Dedifferentiated amniotic fluid mesenchymal stem cell (primary cell): Measurements from ENCODE around the gene WDR35.

Experiments
- DNase-seq: peaks from one replicate; pipeline ENCODE4 v3.0.0-alpha.2; 2016; ENCODE audit errors: extremely low spot score

The WDR35 gene

GRCh38 chr2:19989667-19990415 is at the start of gene WDR35:
TSS of gene WDR35 (minus strand) at chr2:19990105. CDS start at chr2:19990015, 90 bp downstream.
- DNase-seq, result peak; percentile 85

DNA sequence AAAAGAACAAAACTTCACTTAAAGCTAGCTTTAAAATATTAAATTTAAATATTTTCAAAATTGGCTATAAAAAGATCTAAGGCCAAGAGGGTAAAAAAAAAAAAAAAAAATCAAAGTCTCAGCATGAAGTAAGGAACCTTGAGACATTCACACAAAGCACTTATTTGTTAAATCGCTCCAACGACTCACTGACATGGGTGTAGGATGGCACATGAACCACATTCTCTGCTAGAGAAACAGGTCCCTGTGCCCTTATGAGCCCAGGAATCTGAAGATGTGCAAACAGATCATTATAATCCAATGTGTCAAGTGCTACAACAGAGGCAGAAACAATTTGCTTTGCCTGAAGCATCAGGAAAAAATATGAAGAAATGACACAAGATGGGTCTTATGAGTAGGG is 47.8 kb upstream of the WDR35 start:
- no peak for DNase-seq

DNA sequence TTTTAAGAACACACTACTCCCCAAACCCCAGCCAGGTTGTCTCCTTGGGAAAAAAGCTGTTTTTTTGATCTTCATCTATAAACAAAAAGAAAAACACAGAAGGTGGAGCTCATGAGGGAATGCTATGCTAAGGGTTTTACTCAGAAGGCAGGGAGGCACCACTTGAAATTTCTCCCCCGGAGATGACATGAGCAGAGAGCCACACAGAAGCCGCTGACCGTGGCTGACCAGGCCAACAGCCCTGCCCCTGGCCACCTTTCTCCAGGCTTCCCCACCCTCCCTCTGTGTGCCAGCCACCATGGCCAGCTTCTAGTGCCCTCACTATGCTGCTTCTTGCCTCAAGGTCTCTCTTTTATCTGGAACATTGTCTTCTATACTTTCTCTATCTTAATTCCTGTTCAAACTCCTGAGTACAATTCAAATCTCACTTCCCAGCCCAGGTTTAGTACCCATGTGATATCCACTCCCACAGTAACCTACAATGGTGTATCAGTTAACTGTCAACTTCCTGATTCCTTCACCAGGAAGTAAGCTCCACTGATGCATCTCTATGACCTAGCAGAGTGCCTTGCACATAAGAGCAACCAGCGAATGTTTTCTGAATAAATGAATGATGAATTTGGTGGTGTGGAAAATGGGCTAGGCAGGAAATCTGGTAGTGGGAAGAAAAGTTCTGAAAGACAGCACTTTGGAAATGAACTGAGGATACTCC is 46.2 kb upstream of the WDR35 start:
- no peak for DNase-seq

DNA sequence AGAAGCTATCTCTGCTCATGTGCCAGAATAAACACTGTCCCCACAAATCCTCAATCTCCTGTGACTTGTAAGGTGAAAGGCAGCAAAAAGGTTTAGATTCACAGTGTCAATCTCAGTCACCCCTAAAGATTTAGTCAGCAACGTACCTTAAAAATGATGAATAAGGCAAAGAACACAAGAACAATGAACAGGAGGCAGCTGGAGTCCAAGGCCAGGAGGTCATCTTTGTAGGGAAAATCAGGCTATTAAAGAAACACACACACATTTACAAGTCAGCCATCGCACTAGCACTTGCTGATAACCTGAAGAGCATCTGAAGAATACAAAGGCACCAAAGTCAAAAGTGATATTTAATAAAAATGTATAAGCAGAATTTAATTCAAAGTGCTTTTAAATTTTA is 44.9 kb upstream of the WDR35 start:
- DNase-seq, result no peak

DNA sequence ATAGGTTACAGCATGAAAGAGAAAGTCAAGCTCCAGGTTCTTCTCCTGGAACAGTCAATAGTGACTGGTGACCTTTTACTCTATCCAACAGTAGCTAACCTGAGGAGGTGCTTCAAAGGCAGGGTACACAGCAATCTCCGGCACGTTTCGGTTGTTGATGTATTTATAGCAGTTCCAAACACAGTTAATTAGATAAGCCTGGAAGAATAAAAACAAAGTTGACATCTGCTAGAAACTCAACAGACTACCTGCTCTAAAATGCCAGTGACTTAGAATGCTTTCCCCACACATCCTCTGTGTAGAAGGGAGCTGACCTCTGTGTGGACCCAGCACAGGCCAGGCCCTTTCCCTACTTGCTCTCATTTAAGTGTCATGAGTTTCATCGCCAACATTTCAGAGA is 44.3 kb upstream of the WDR35 start:
- no peak for DNase-seq

DNA sequence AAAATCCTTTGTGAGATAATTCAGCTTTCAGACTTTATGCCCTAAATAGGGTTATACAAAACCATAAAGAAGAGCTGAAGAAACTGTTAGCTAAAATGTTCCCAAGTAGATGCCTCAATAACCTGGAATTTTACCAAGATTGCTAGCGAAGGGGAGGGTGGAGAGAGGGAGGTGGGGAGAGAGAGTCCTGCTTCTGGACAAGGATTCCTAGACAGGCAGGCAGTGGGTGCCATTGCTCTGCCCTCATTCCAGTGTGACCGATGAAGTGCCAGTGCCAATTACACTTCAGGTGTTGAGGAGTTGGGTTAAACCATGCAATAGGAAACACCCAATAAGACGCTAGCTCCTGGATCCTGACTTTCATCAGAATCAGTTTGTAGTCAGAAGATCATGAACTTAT is 43.4 kb upstream of the WDR35 start:
- DNase-seq, result no peak

DNA sequence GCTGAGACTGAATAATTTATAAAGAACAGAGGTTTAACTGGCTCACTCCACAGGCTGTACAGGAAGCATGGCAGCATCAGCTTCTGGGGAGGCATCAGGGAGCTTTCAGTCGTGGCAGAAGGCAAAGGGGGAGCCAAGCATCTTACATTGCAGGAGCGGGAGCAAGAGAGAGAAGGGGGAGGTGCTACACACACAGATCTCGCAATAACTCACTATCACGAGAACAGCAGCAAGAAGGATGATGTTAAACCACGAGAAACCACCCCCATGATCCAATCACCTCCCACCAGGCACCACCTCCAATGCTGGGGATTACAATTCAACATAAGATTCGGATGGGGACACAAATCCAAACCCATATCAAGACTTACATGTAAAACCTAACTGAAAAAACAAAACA is 40.3 kb upstream of the WDR35 start:
- no peak for DNase-seq

DNA sequence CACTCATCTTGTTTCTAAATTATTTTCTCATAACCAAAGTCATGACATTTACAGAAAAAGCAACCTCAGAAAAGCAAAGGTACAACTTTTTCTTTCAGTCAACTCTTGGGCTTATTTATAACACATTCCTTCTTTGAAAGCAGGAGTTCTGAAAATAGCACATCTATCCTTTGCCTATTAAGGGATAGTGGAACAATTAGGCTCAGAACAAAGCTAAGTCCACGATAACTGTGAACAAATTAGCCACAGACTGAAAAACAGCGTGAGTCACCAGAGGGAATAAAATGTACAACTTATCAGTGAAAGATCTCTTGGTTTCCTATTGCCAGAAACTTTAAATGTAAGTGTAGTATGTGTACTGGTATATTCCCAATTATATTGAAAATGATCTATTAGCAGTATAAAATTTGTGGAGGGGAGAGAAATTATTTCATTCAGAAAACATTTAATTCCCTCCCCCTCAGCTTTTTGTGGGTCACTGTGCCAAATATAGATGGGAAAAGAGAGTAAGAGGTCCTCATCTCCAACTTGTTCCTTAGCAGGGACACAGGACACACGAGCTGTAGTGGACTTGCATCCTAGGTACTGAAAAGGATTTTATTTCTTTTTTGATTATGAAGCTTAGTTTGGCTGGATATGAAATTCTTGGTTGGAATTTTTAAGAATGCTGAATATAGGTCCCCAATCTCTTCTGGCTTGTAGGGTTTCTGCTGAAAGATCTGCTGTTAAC is 38.0 kb upstream of the WDR35 start:
- DNase-seq, result no peak

DNA sequence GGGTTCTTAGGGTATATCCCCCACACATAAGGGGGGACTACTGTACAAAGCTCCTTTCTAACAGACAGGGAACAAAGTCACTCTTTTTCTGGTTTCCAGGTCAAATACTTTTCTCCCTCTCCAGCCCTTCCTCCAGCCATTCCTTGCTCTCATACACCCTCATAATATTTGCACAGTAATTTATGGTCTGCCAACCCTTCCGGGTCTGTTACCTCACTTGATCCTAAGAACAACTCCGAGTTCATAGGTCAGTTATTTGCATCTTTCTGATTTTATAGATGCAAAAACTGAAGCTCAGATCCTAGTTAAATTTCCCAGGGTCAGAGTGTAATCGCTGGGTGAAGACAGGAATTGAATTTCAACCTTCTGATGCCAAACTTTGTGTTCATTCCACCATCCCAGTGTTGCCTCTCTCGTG is 37.4 kb upstream of the WDR35 start:
- no peak for DNase-seq

- DNase-seq, result no peak
These were observed 35.3 kb upstream of the WDR35 start for GRCh38 chr2:20025065-20025786.

GRCh38 chr2:20023688-20024087 is 33.8 kb upstream of the WDR35 start:
- no peak for DNase-seq

GRCh38 chr2:20021405-20022009 is 31.6 kb upstream of the WDR35 start:
- no peak for DNase-seq

DNA sequence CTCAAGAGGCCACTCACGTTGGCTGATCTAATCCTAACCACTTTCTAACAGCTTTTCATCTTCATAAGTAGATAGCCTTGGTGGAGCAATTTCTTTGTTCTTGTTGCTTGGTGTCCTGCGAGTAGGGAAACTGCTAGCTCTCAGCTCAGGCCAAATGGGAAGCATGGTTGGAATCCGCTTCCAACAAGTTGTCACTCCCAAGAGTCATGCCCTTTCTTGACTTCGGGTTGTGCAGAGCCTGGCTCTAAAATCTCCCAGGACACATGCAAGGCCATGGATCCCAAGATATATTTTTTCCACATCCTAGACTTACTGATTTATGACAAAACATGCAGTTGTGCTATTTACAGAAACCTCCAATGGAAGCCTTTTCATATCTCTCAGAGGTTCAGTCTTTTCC is 29.8 kb upstream of the WDR35 start:
- no peak for DNase-seq

- DNase-seq, result no peak
These were observed 28.8 kb upstream of the WDR35 start for GRCh38 chr2:20018601-20019152.

- DNase-seq, result no peak
These were observed 26.4 kb upstream of the WDR35 start for GRCh38 chr2:20016346-20016745.

DNA sequence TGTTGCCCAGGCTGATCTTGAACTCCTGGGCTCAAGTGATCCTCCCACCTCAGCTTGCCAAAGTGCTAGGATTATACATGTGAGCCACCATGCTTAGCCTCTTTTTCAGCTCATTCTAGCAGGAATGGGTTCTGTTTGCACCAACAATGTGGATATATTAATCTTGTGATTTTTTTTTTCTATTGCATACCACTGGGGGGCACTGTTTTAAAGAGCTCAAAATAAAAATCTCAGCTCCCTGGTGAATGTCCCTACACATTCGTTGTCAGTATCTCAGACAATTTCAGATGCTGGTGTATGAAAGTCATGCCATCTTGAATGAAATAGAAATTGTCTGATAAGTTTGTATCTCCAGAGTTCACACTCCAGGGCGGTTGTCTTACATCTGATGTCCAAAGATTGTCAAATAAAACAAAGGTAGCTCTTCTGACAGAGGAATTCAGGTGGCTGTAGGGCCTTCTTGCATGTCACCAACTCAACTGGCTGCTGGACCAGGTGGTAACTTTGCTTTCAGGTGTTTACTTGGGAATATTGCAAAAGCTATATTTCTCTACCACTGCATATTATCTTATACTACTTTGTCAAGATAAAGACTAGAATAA is 25.7 kb upstream of the WDR35 start:
- DNase-seq, result peak; percentile 74

- DNase-seq, result no peak
These were observed 23.4 kb upstream of the WDR35 start for GRCh38 chr2:20013126-20013849.

DNA sequence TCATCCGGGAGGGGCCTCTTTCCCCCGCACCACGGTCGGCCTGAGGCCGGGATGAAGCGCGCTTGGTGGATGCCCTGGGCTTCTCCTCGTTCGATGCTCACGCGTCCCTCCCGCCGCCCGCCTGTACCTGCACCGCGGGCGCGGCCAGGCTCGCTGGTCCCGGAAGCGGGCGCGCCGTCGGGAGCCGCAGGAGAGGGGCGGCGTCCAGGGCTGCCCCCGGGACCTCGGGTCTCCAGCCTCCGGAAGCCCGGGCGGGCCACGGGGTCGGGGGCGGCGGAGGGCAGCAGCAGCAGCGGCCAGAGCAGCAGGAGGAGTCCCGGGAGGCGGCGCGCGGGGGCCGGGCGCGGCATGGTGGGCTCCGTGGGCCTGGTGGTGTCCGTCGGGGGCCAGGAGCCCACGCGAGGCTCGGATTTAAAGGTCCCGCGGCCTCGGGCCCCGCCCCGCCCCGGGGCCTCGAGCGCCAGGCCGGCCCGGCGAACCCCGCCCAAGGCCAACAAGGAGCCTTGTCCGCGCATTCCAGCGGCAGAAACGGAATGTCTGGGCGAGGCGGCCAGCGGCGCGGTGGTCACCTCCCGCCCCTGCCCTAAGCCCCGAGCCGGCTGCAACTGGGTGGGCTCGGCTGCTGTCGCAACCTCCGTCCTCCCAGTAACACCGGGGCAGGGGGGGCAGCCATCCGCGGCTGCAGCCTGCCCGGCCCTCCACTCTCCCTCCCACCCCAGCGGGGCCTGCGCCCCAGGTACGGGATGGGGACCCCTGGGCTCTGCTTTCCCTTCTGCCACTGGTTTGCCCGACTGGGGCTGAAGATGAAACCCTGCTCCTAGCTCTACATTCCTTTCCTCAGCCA is 22.6 kb upstream of the WDR35 start, which contains the start of gene MATN3:
MATN3 (minus strand) TSS at position 387 of the 844 bp plus-strand sequence; CDS start at position 350, 37 bp downstream.
- DNase-seq, result peak; percentile 25

GRCh38 chr2:20012032-20012281 is 22.1 kb upstream of the WDR35 start:
- no peak for DNase-seq
